GM12878 (cell line): Measurements from ENCODE around the gene A3GALT2. TPM values are rescaled to one million over a fixed set of nuclear protein-coding genes. Genes with fewer than 3 reads are reported as not detected.
"Not testable (repeated sequence)": the region's sequence is repeated elsewhere in the genome, so short reads cannot be mapped to it uniquely, and the experiment has no call there.

Experiments
- ATAC-seq: fragments of 200-7000 bp; cut with Tn5 transposase; 3 replicates; pipeline ENCODE4 v1.9.1; 2020; ENCODE audit warnings: mild to moderate bottlenecking, moderate library complexity
- BruUV-seq: library from RNA; stranded (reverse); fragments of 400-500 nt; replicated peaks from 2 replicates; lab custom pipeline; 2021; lab: Mats Ljungman, UMichigan
- CTCF ChIA-PET: fragments of 300-600 bp; sonication (Branson Sonifier 250); formaldehyde crosslinking; extraction: SDS; loops from one replicate; lab custom pipeline; 2021; ENCODE audit warnings: inconsistent platforms; lab: Yijun Ruan, JAX
- POLR2A ChIA-PET: fragments of 350-600 bp; formaldehyde crosslinking; extraction: SDS; loops from one replicate; lab custom pipeline; 2021; ENCODE audit warnings: inconsistent platforms; lab: Charles Lee
- RAD21 ChIA-PET: fragments of 300-600 bp; sonication (Branson Sonifier 250); formaldehyde crosslinking; loops from one replicate; lab custom pipeline; 2023; ENCODE audit warnings: antibody characterized with exemption; ENCODE audit not compliant: unreplicated experiment; lab: Charles Lee
- SMC1A ChIA-PET: fragments of 300-600 bp; sonication (Branson Sonifier 250); formaldehyde crosslinking; loops from one replicate; lab custom pipeline; 2023; ENCODE audit not compliant: unreplicated experiment, uncharacterized antibody; lab: Charles Lee
- DNase-seq: peaks from one replicate; pipeline ENCODE4 v3.0.0-alpha.2; 2011; ENCODE audit warnings: low read depth, low spot score
- FAIRE-seq: peaks from 3 replicates; lab custom pipeline; 2011; peaks lifted over from hg19 to GRCh38; lab: Jason Lieb, UNC
- H2AFZ ChIP-seq: 2 replicates; pipeline ENCODE4 v1.6.0; 2011; ENCODE audit warnings: low read depth, low read length, control low read depth; ENCODE audit not compliant: control insufficient read depth
- H3K27ac ChIP-seq: 2 replicates; pipeline ENCODE4 v1.5.1; 2011; ENCODE audit warnings: control low read depth; ENCODE audit not compliant: control insufficient read depth, insufficient read depth
- H3K27me3 ChIP-seq, 2 experiments: replicated peaks in 1 of 2; 2 replicates each; pipeline versions ENCODE4 v1.6.0 to v1.6.1; 2011; ENCODE audit warnings: low read length in 1 of 2; ENCODE audit not compliant: control insufficient read depth in 2 of 2, insufficient read depth in 2 of 2
- H3K36me3 ChIP-seq, 2 experiments: 2 replicates each; pipeline ENCODE4 v1.5.1; 2011; ENCODE audit warnings: low read length in 1 of 2; ENCODE audit not compliant: control insufficient read depth in 2 of 2, insufficient read depth in 2 of 2
- H3K4me1 ChIP-seq: 2 replicates; pipeline ENCODE4 v1.6.1; 2011; ENCODE audit warnings: mild to moderate bottlenecking, low read length, moderate library complexity, mixed read lengths; ENCODE audit not compliant: control insufficient read depth, insufficient read depth
- H3K4me2 ChIP-seq: 2 replicates; pipeline ENCODE4 v1.6.0; 2011; ENCODE audit warnings: control low read depth; ENCODE audit not compliant: control insufficient read depth, insufficient read depth
- H3K4me3 ChIP-seq: fragments of 200-600 bp; sonication (generic); 2 replicates; pipeline ENCODE4 v1.5.1; 2016
- H3K79me2 ChIP-seq: 2 replicates; pipeline ENCODE4 v1.6.0; 2011; ENCODE audit warnings: low read length; ENCODE audit not compliant: control insufficient read depth, insufficient read depth
- H3K9ac ChIP-seq: 2 replicates; pipeline ENCODE4 v1.8.0; 2011; ENCODE audit warnings: low read length, control low read depth, mixed read lengths; ENCODE audit not compliant: control insufficient read depth, insufficient read depth
- H3K9me3 ChIP-seq: replicated peaks from 3 replicates; pipeline ENCODE4 v1.5.1; 2011; ENCODE audit warnings: mild to moderate bottlenecking, low read length; ENCODE audit not compliant: control insufficient read depth, insufficient read depth
- H4K20me1 ChIP-seq: 2 replicates; pipeline ENCODE4 v1.6.0; 2011; ENCODE audit not compliant: control insufficient read depth, insufficient read depth
- RB1 ChIP-seq: fragments of 450-650 bp; formaldehyde crosslinking; IDR thresholded peaks from 2 replicates; pipeline ENCODE4 v1.6.1; 2017; ENCODE audit warnings: mild to moderate bottlenecking, borderline replicate concordance
- STAT3 ChIP-seq: IDR thresholded peaks from 2 replicates; pipeline ENCODE4 v1.6.1; 2011; ENCODE audit warnings: low read depth, low read length, improper control_type of control experiment
- WGBS: methylation state at CpG from one replicate; pipeline ENCODE4 v1.1.6; 2016; ENCODE audit warnings: low lambda C conversion rate; ENCODE audit not compliant: insufficient replicate concordance, insufficient coverage; ENCODE audit errors: missing lambda C conversion rate; 5-methylcytosine and 5-hydroxymethylcytosine counted together
- in situ Hi-C: fragments of 300-500 bp; cut with MboI; formaldehyde crosslinking; loops from 9 replicates; pipeline ENCODE4 v1.14.3; 2018; ENCODE audit warnings: mixed read lengths
- intact Hi-C: fragments of 100-400 bp; cut with micrococcal nuclease; formaldehyde crosslinking; loops from one replicate; pipeline ENCODE4 v1.14.2; 2022; ENCODE audit not compliant: unreplicated experiment
- polyA plus RNA-seq, 11 experiments: library from polyadenylated mRNA; depleted of rRNA in 4 of 11; unstranded in 6 of 11; stranded (reverse) in 5 of 11; fragments of >200 nt; fragmentation: Nextera tagmentation in 4 of 11; fragmentation: Illumina TruSeq in 1 of 11; extraction: Ambion mirVana in 4 of 11; extraction: Trizol in 1 of 11; gene quantifications; 1 replicate in 1 of 11; 2 replicates in 10 of 11; pipeline versions ENCODE4 v1.2.1 to v1.2.3, GENCODE V29; 2011 to 2016; ENCODE audit warnings: inconsistent platforms in 2 of 11, missing spikeins in 2 of 11, low read depth in 1 of 11
- total RNA-seq, 4 experiments: library from RNA; depleted of rRNA in 3 of 4; stranded (reverse); fragments of >200 nt in 3 of 4; fragmentation: Illumina TruSeq in 1 of 4; extraction: Trizol in 1 of 4; gene quantifications; 2 replicates each; pipeline versions ENCODE4 v1.2.1 to v1.2.3, GENCODE V29; 2013 to 2021

Gene A3GALT2
- total and polyA plus RNA-seq, 10 of the 15 experiments (the other 5 are each of a cell fraction or from before 2014, with no cell fraction given), result not detected

- Histone ChIP-seq H3K9me3 (no peaks in the 10 kb centered on the region), H3K79me2 (no peaks in the 10 kb centered on the region), H3K4me2 (no peak overlapping the region), H3K9ac (no peak overlapping the region), H2AFZ (no peak overlapping the region), H3K4me3 (no peak overlapping the region), H3K27ac (no peak overlapping the region), H3K27me3 (no peaks in the 10 kb centered on the region; a peak in 1 of 4 replicates), H3K36me3 (no peaks in the 10 kb centered on the region), H3K4me1 (no peaks in the 10 kb centered on the region), H4K20me1 (no peaks in the 10 kb centered on the region)
- no peak for FAIRE-seq
- intact Hi-C loops (no loop called here), in situ Hi-C loops (no loop called here)
- no peak for TF ChIP-seq STAT3
- no peak for TF ChIP-seq RB1
- WGBS, result 23% methylated on average over 7 of the region's 8 CpGs
- BruUV-seq, result no TSS peak
- ChIA-PET RAD21 (no interaction called here), CTCF (no interaction called here), SMC1A (no interaction called here), POLR2A (no interaction called here)
- DNase-seq, result no peak
- no peak for ATAC-seq
Observed at GRCh38 chr1:33310702-33311101, 10.2 kb downstream of the A3GALT2 start.

GRCh38 chr1:33309351-33309750, 11.5 kb downstream of the A3GALT2 start:
- H4K20me1 ChIP-seq, FAIRE-seq, H3K27me3 ChIP-seq, H3K27ac ChIP-seq, SMC1A ChIA-PET, H3K79me2 ChIP-seq, CTCF ChIA-PET, H3K9ac ChIP-seq, RAD21 ChIA-PET, DNase-seq, H3K4me1 ChIP-seq, BruUV-seq, H3K4me2 ChIP-seq, H3K9me3 ChIP-seq, intact Hi-C loops, H2AFZ ChIP-seq, ATAC-seq, in situ Hi-C loops, POLR2A ChIA-PET, H3K4me3 ChIP-seq, H3K36me3 ChIP-seq: not testable (repeated sequence)
- 89% methylated on average over 13 of the region's 32 CpGs for WGBS
